Keratinocyte (primary cell): ENCODE data around the gene SANBR. TPM values are rescaled to one million over a fixed set of nuclear protein-coding genes. Genes with fewer than 3 reads are reported as not detected.

ENCODE experiments used
- DNase-seq: peaks from one replicate; pipeline ENCODE4 v3.0.0-alpha.2; 2011; ENCODE audit warnings: low read depth, missing footprints, low spot score
- FAIRE-seq: peaks from 2 replicates; lab custom pipeline; 2011; peaks lifted over from hg19 to GRCh38; lab: Jason Lieb, UNC
- H2AFZ ChIP-seq: 2 replicates; pipeline ENCODE4 v1.6.0; 2012; ENCODE audit warnings: low read length, control low read depth, inconsistent platforms; ENCODE audit not compliant: control insufficient read depth
- H3K27ac ChIP-seq: 2 replicates; pipeline ENCODE4 v1.5.1; 2011; ENCODE audit warnings: low read length; ENCODE audit not compliant: control insufficient read depth, insufficient read depth
- H3K27me3 ChIP-seq: 3 replicates; pipeline ENCODE4 v1.6.0; 2011; ENCODE audit warnings: low read length; ENCODE audit not compliant: control insufficient read depth, insufficient read depth; ENCODE audit errors: extremely low read depth
- H3K36me3 ChIP-seq, 2 experiments: 2 replicates in 1 of 2; 3 replicates in 1 of 2; pipeline ENCODE4 v1.5.1; 2011; ENCODE audit warnings: low read length in 2 of 2, mild to moderate bottlenecking in 1 of 2; ENCODE audit not compliant: control insufficient read depth in 2 of 2, insufficient read depth in 2 of 2; ENCODE audit errors: extremely low read depth in 1 of 2
- H3K4me1 ChIP-seq: 3 replicates; pipeline ENCODE4 v1.5.1; 2011; ENCODE audit warnings: low read length; ENCODE audit not compliant: control insufficient read depth, insufficient read depth; ENCODE audit errors: extremely low read depth
- H3K4me2 ChIP-seq: 3 replicates; pipeline ENCODE4 v1.6.0; 2011; ENCODE audit warnings: low read depth, low read length; ENCODE audit not compliant: control insufficient read depth, insufficient read depth; ENCODE audit errors: extremely low read depth
- H3K4me3 ChIP-seq, 3 experiments: fragments of 200-600 bp in 1 of 3; sonication (generic) in 1 of 3; 2 replicates in 2 of 3; 3 replicates in 1 of 3; pipeline ENCODE4 v1.5.1; 2011 to 2016; ENCODE audit warnings: low read length in 3 of 3, mild to moderate bottlenecking in 3 of 3, control low read depth in 2 of 3, inconsistent platforms in 1 of 3, low read depth in 1 of 3, mixed read lengths in 1 of 3, mixed run types in 1 of 3, moderate library complexity in 1 of 3; ENCODE audit not compliant: control insufficient read depth in 2 of 3, insufficient read depth in 2 of 3; ENCODE audit errors: extremely low read depth in 1 of 3
- H3K79me2 ChIP-seq: 2 replicates; pipeline ENCODE4 v1.6.0; 2012; ENCODE audit warnings: low read length; ENCODE audit not compliant: control insufficient read depth, insufficient read depth
- H3K9ac ChIP-seq: 3 replicates; pipeline ENCODE4 v1.6.0; 2011; ENCODE audit warnings: low read length; ENCODE audit not compliant: control insufficient read depth, insufficient read depth; ENCODE audit errors: extremely low read depth
- H3K9me1 ChIP-seq: 3 replicates; pipeline ENCODE4 v1.6.0; 2011; ENCODE audit warnings: low read length; ENCODE audit not compliant: control insufficient read depth, insufficient read depth; ENCODE audit errors: extremely low read depth
- H3K9me3 ChIP-seq: 2 replicates; pipeline ENCODE4 v1.5.1; 2012; ENCODE audit warnings: low read depth, low read length; ENCODE audit not compliant: control insufficient read depth
- H4K20me1 ChIP-seq: 3 replicates; pipeline ENCODE4 v1.6.0; 2011; ENCODE audit warnings: low read length; ENCODE audit not compliant: control insufficient read depth, insufficient read depth; ENCODE audit errors: extremely low read depth
- EZH2 ChIP-seq: IDR thresholded peaks from one replicate; pipeline ENCODE4 v1.6.1; 2012; ENCODE audit warnings: inconsistent platforms, mild to moderate bottlenecking, low read length, moderate library complexity
- dilution Hi-C: fragments of 300-500 bp; cut with MboI; formaldehyde crosslinking; loops from one replicate; pipeline ENCODE4 v1.7.0; 2020; ENCODE audit warnings: low sequenced_read_pairs; ENCODE audit not compliant: extremely low pct_ligation_motif_present
- polyA plus RNA-seq, 5 experiments: library from polyadenylated mRNA; depleted of rRNA in 3 of 5; stranded (reverse) in 3 of 5; stranded (forward) in 1 of 5; unstranded in 1 of 5; fragments of >200 nt; gene quantifications; 1 replicate in 1 of 5; 2 replicates in 3 of 5; 3 replicates in 1 of 5; pipeline versions ENCODE4 v1.2.1 to v1.2.3, GENCODE V29; 2011 to 2012; ENCODE audit warnings: missing spikeins in 2 of 5, low read depth in 1 of 5, low replicate concordance in 1 of 5
- TF ChIP-seq, protein P1 (sequence below), 3 experiments: IDR thresholded peaks in 1 of 3; conservative IDR thresholded peaks in 1 of 3; optimal IDR thresholded peaks in 1 of 3; 2 replicates in 2 of 3; 3 replicates in 1 of 3; pipeline versions ENCODE3 to v1.5.1; 2011; ENCODE audit warnings: low read length in 3 of 3, mild to moderate bottlenecking in 3 of 3, moderate library complexity in 2 of 3, control low read depth in 1 of 3, inconsistent platforms in 1 of 3; ENCODE audit not compliant: insufficient read depth in 2 of 3; ENCODE audit errors: extremely low read depth in 1 of 3

SANBR gene
- polyA plus RNA-seq, 1 donor (not counting 4 experiments of a cell fraction or from before 2014, with no cell fraction given), result 7.0 TPM

DNA sequence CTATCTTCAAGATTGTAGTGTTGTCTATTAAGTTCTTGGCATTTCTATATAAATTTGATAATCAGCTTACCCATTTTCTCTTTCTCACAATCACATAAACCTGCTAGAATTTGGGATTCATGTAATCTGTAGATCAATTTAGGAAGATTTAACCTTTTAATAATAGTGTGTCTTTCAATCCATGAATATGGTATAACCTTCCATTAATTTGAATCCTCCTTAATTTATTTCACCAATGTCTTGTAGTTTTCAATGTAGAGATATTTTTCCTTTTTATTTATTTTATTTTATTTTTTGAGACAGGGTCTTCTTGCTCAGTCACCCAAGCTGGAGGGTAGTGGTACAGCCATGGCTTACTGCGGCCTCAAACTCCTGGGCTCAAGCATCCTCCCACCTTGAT lies 20.2 kb downstream of the SANBR start:
- Histone ChIP-seq H3K9me3 (no peaks in the 10 kb centered on the region), H3K36me3 (peaks cover 0 to 2% of the 10 kb centered on the region in 2 experiments), H3K4me3 (no peak overlapping the region), H3K9me1 (no peaks in the 10 kb centered on the region), H3K9ac (no peak overlapping the region), H3K27ac (no peak overlapping the region), H2AFZ (no peak overlapping the region), H3K79me2 (no peaks in the 10 kb centered on the region), H3K27me3 (no peaks in the 10 kb centered on the region), H4K20me1 (no peaks in the 10 kb centered on the region), H3K4me1 (no peaks in the 10 kb centered on the region), H3K4me2 (no peak overlapping the region)
- FAIRE-seq (no peak), DNase-seq (no peak)
- TF ChIP-seq, protein P1, sequence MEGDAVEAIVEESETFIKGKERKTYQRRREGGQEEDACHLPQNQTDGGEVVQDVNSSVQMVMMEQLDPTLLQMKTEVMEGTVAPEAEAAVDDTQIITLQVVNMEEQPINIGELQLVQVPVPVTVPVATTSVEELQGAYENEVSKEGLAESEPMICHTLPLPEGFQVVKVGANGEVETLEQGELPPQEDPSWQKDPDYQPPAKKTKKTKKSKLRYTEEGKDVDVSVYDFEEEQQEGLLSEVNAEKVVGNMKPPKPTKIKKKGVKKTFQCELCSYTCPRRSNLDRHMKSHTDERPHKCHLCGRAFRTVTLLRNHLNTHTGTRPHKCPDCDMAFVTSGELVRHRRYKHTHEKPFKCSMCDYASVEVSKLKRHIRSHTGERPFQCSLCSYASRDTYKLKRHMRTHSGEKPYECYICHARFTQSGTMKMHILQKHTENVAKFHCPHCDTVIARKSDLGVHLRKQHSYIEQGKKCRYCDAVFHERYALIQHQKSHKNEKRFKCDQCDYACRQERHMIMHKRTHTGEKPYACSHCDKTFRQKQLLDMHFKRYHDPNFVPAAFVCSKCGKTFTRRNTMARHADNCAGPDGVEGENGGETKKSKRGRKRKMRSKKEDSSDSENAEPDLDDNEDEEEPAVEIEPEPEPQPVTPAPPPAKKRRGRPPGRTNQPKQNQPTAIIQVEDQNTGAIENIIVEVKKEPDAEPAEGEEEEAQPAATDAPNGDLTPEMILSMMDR (optimal IDR thresholded peaks at IDR 0.05 in 1 of 3, IDR thresholded peaks at IDR 0.05 in 1 of 3, conservative IDR thresholded peaks at IDR 0.05 in 1 of 3; ENCODE audit: extremely low read depth in 1 of 3, insufficient read depth in 2 of 3, low read length in 3 of 3), result no peak
- dilution Hi-C loops, result no loop called here

DNA sequence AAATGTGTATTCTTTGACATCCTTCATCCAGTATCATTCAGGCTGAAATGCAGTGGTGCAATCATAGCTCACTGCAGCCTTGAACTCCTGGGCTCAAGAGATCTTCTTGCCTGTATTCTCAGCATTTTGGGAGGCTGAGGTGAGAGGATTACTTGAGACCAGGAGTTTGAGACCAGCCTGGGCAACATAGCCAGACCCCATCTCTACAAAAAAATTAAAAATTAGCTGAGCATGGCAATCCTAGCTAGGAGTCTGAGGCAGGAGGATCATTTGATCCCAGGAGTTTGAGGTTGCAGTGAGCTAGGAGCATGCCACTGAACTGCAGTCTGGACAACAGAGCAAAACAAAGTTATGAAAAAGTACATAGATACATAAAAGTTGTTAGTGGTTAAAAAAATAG lies 24.1 kb downstream of the SANBR start:
- no peaks in the 10 kb centered on the region for H4K20me1 ChIP-seq
- dilution Hi-C loops, result no loop called here
- no peak overlapping the region for H3K4me2 ChIP-seq
- no peak overlapping the region for H3K27ac ChIP-seq
- peaks cover 0 to 2% of the 10 kb centered on the region in 2 experiments for H3K36me3 ChIP-seq
- H3K9ac ChIP-seq, result no peak overlapping the region
- FAIRE-seq (no peak), DNase-seq (no peak)
- H3K27me3 ChIP-seq, result no peaks in the 10 kb centered on the region
- H3K4me3 ChIP-seq, result no peak overlapping the region
- H2AFZ ChIP-seq, result no peak overlapping the region
- TF ChIP-seq, protein P1 (optimal IDR thresholded peaks at IDR 0.05 in 1 of 3, IDR thresholded peaks at IDR 0.05 in 1 of 3, conservative IDR thresholded peaks at IDR 0.05 in 1 of 3; ENCODE audit: extremely low read depth in 1 of 3, insufficient read depth in 2 of 3, low read length in 3 of 3), result no peak
- no peak for TF ChIP-seq EZH2
- H3K9me3 ChIP-seq, result no peaks in the 10 kb centered on the region
- no peaks in the 10 kb centered on the region for H3K9me1 ChIP-seq
- H3K4me1 ChIP-seq, result no peaks in the 10 kb centered on the region
- H3K79me2 ChIP-seq, result no peaks in the 10 kb centered on the region
